Measurements from ENCODE around the gene LMO1.

- no peak for TF ChIP-seq CTCF (conservative IDR thresholded peaks at IDR 0.05; ENCODE audit: low read length)
- no peak for TF ChIP-seq EZH2phosphoT487 (IDR thresholded peaks at IDR 0.05; ENCODE audit: borderline replicate concordance, low read depth, low read length)
Observed at GRCh38 chr11:8218409-8218808, 45.3 kb downstream of the LMO1 start.

Data from OCI-LY7 (cell line).